KMS-11 (cell line): Measurements from ENCODE around the gene KMT2E.

Experiments
- H2AFZ ChIP-seq: fragments of 200-600 bp; sonication (generic); 2 replicates; pipeline ENCODE4 v1.6.1; 2016; ENCODE audit warnings: antibody characterized with exemption, mixed run types, low read depth
- H3K27ac ChIP-seq: fragments of 200-600 bp; sonication (generic); 2 replicates; pipeline ENCODE4 v1.6.1; 2016; ENCODE audit warnings: mild to moderate bottlenecking, mixed run types
- H3K27me3 ChIP-seq: fragments of 200-600 bp; sonication (generic); 2 replicates; pipeline ENCODE4 v1.6.1; 2017; ENCODE audit warnings: mild to moderate bottlenecking, low read depth, mixed run types, moderate library complexity; ENCODE audit not compliant: insufficient read depth
- H3K36me3 ChIP-seq: fragments of 200-600 bp; sonication (generic); 2 replicates; pipeline ENCODE4 v1.6.1; 2017; ENCODE audit warnings: mild to moderate bottlenecking, mixed run types; ENCODE audit not compliant: insufficient read depth
- H3K4me1 ChIP-seq: fragments of 200-600 bp; sonication (generic); 2 replicates; pipeline ENCODE4 v1.6.1; 2016; ENCODE audit warnings: mild to moderate bottlenecking, low read depth, mixed run types; ENCODE audit not compliant: poor library complexity, severe bottlenecking
- H3K4me2 ChIP-seq: fragments of 200-600 bp; sonication (generic); 2 replicates; pipeline ENCODE4 v1.7.0; 2016; ENCODE audit warnings: mild to moderate bottlenecking, mixed run types
- H3K4me3 ChIP-seq: fragments of 200-600 bp; sonication (generic); IDR thresholded peaks from 2 replicates; pipeline ENCODE4 v1.6.1; 2017; ENCODE audit warnings: low read depth, low read length, mixed read lengths; ENCODE audit not compliant: insufficient read depth
- H3K79me2 ChIP-seq: fragments of 200-600 bp; sonication (generic); 2 replicates; pipeline ENCODE4 v1.6.1; 2016; ENCODE audit warnings: low read depth, mixed run types; ENCODE audit not compliant: insufficient read depth
- H3K9ac ChIP-seq: fragments of 200-600 bp; sonication (generic); 2 replicates; pipeline ENCODE4 v1.6.1; 2016; ENCODE audit warnings: mild to moderate bottlenecking, mixed run types
- H4K20me1 ChIP-seq: fragments of 200-600 bp; sonication (generic); 2 replicates; pipeline ENCODE4 v1.6.1; 2016; ENCODE audit warnings: mild to moderate bottlenecking, mixed run types; ENCODE audit not compliant: insufficient read depth
- CTCF ChIP-seq: fragments of 200-600 bp; sonication (generic); conservative IDR thresholded peaks from 2 replicates; pipeline ENCODE4 v1.6.1; 2017; ENCODE audit warnings: low read depth, mild to moderate bottlenecking, antibody characterized with exemption, low read length, moderate library complexity, mixed read lengths

The KMT2E gene

DNA sequence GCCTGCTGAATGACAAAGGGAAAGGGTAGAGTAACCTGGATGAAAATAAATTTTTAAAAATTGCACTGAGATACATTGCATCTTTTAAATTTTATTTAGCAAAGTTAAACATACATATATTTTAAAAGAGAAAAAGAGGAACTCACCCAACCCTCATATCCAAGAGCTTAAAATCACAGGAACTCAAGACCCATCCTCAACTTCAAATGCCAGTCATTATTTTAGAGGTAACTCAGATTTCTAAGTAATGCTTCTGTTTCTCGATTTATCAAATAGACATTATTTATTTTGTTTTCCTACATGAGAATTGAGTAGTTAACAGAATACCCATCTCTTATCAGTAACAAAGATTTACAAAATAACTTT, 32.4 kb upstream of the KMT2E start:
- H3K4me3 ChIP-seq = no peak overlapping the region
- no peaks in the 10 kb centered on the region for H3K27me3 ChIP-seq
- no peak overlapping the region for H2AFZ ChIP-seq
- TF ChIP-seq CTCF = no peak
- peak overlapping the region; percentile 100 for H3K4me2 ChIP-seq
- H3K27ac ChIP-seq = peak overlapping the region; percentile 95
- H3K79me2 ChIP-seq = peaks cover 47% of the 10 kb centered on the region; the same call in 1 of the 2 replicates
- H3K9ac ChIP-seq = peak overlapping the region; percentile 89; the same call in 1 of the 2 replicates
- peaks cover 89% of the 10 kb centered on the region for H3K4me1 ChIP-seq
- no peaks in the 10 kb centered on the region for H4K20me1 ChIP-seq
- H3K36me3 ChIP-seq = no peaks in the 10 kb centered on the region

GRCh38 chr7:104982308-104983075, 31.5 kb upstream of the KMT2E start:
- H3K27ac ChIP-seq = peak overlapping the region; percentile 95
- peak overlapping the region; percentile 100 for H3K4me2 ChIP-seq
- H3K79me2 ChIP-seq = peaks cover 48% of the 10 kb centered on the region; the same call in 1 of the 2 replicates
- H3K27me3 ChIP-seq = no peaks in the 10 kb centered on the region
- peaks cover 89% of the 10 kb centered on the region for H3K4me1 ChIP-seq
- H3K4me3 ChIP-seq = no peak overlapping the region
- H3K36me3 ChIP-seq = no peaks in the 10 kb centered on the region
- H2AFZ ChIP-seq = no peak overlapping the region
- peak overlapping the region; percentile 89 for H3K9ac ChIP-seq
- H4K20me1 ChIP-seq = no peaks in the 10 kb centered on the region
- TF ChIP-seq CTCF = peak; percentile 26; the same call in 1 of the 2 replicates

- Histone ChIP-seq H3K27ac (peak overlapping the region; percentile 95), H3K36me3 (no peaks in the 10 kb centered on the region), H3K9ac (peak overlapping the region; percentile 89), H4K20me1 (no peaks in the 10 kb centered on the region), H3K4me2 (peak overlapping the region; percentile 100), H2AFZ (peak overlapping the region; percentile 58; the same call in 1 of the 2 replicates), H3K4me3 (no peak overlapping the region), H3K4me1 (peaks cover 89% of the 10 kb centered on the region), H3K27me3 (no peaks in the 10 kb centered on the region), H3K79me2 (peaks cover 48% of the 10 kb centered on the region; the same call in 1 of the 2 replicates)
- no peak for TF ChIP-seq CTCF
These were observed 30.9 kb upstream of the KMT2E start for GRCh38 chr7:104983076-104983577.

GRCh38 chr7:104983578-104984539, 30.1 kb upstream of the KMT2E start:
- H3K27ac ChIP-seq = peak overlapping the region; percentile 95
- H3K79me2 ChIP-seq = peaks cover 48% of the 10 kb centered on the region; the same call in 1 of the 2 replicates
- no peaks in the 10 kb centered on the region for H4K20me1 ChIP-seq
- peak overlapping the region; percentile 100 for H3K4me2 ChIP-seq
- H3K4me3 ChIP-seq = no peak overlapping the region
- H3K27me3 ChIP-seq = no peaks in the 10 kb centered on the region
- TF ChIP-seq CTCF = peak; percentile 52
- H3K4me1 ChIP-seq = peaks cover 89% of the 10 kb centered on the region
- no peaks in the 10 kb centered on the region for H3K36me3 ChIP-seq
- peak overlapping the region; percentile 58 for H2AFZ ChIP-seq
- H3K9ac ChIP-seq = peak overlapping the region; percentile 89
